Measurements from ENCODE around the gene ARID1A.

GRCh38 chr1:26794391-26794790 lies 98.6 kb downstream of the ARID1A start:
- TF ChIP-seq GATA2 (IDR thresholded peaks at IDR 0.05; ENCODE audit: low read depth, low read length), result no peak
- no peak for TF ChIP-seq GATA3 (IDR thresholded peaks at IDR 0.05; ENCODE audit: low read depth, low read length)
